Prostate gland (tissue), 2 donors: ENCODE measurements around the gene GPR107.

Source experiments
- CTCF ChIP-seq, 4 experiments: fragments of 200-600 bp in 2 of 4; fragments of 450-650 bp in 2 of 4; sonication (generic) in 2 of 4; IDR thresholded peaks; 1 replicate in 3 of 4; 2 replicates in 1 of 4; pipeline ENCODE4 v1.5.1; 2016 to 2019; ENCODE audit warnings: antibody characterized with exemption in 4 of 4, mild to moderate bottlenecking in 2 of 4, moderate library complexity in 2 of 4
- POLR2A ChIP-seq: fragments of 450-650 bp; IDR thresholded peaks from one replicate; pipeline ENCODE4 v1.6.1; 2016; ENCODE audit warnings: antibody characterized with exemption, mild to moderate bottlenecking
- POLR2AphosphoS5 ChIP-seq: sonication (generic); formaldehyde crosslinking; IDR thresholded peaks from one replicate; pipeline ENCODE4 v1.6.1; 2017; ENCODE audit warnings: antibody characterized with exemption

GRCh38 chr9:130060296-130060695 is 6.6 kb downstream of the GPR107 start:
- TF ChIP-seq CTCF (IDR thresholded peaks at IDR 0.05) (no peak), POLR2AphosphoS5 (no peak), POLR2A (no peak)
